ENCODE data around the gene GPX3. TPM values are rescaled to one million over a fixed set of nuclear protein-coding genes. Genes with fewer than 3 reads are reported as not detected.

The GPX3 gene, protein sequence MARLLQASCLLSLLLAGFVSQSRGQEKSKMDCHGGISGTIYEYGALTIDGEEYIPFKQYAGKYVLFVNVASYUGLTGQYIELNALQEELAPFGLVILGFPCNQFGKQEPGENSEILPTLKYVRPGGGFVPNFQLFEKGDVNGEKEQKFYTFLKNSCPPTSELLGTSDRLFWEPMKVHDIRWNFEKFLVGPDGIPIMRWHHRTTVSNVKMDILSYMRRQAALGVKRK
- total RNA-seq (2013; cell fraction: nucleolus; rRNA removed): not detected in 2 replicates
- total RNA-seq (2014; rRNA removed) (0.22 TPM in 1 of 2 replicates, not detected in the other), total RNA-seq (2014; rRNA removed; fragmentation: Illumina TruSeq; extraction: Trizol) (not detected in 2 replicates), total RNA-seq (2021) (0.38 and 0.45 TPM in 2 replicates), polyA plus RNA-seq (2011; rRNA removed) (0.04 TPM in 1 of 2 replicates, not detected in the other), polyA plus RNA-seq (2014; fragmentation: Illumina TruSeq; extraction: Trizol) (0.09 and 0.19 TPM in 2 replicates), polyA plus RNA-seq (2014; fragmentation: Nextera tagmentation; extraction: Ambion mirVana) (under 1 TPM in 1 of 2 experiments, not detected in 1; 0.15 TPM), polyA plus RNA-seq (2014; rRNA removed) (0.12 and 0.32 TPM in 2 replicates), polyA plus RNA-seq (2016; fragmentation: Nextera tagmentation; extraction: Ambion mirVana) (1 to 10 TPM in 1 of 2 experiments, under 1 TPM in 1; 0.91 to 1.0 TPM), polyA minus RNA-seq (2011; rRNA and poly(A)+ RNA removed) (not detected in 2 replicates), Bru-seq, nascent RNA (not detected), BruChase-seq, experiment 1, labeled RNA remaining after a 6-hour chase (not detected), BruChase-seq, experiment 2, labeled RNA remaining after a 2-hour chase (not detected)
- polyA plus RNA-seq (2011; ENCODE audit: low read depth): 0.37 TPM
- polyA plus RNA-seq (2011; cell fraction: cytosol; rRNA removed): 0.07 TPM in 1 of 2 replicates, not detected in the other
- polyA plus RNA-seq (2011; cell fraction: nucleus; rRNA removed): not detected in 2 replicates
- 0.81 and 1.3 TPM in 2 replicates for polyA plus RNA-seq (2012)
- polyA minus RNA-seq (2011; cell fraction: cytosol; rRNA and poly(A)+ RNA removed): not detected in 2 replicates
- polyA minus RNA-seq (2011; cell fraction: nucleus; rRNA and poly(A)+ RNA removed): not detected in 2 replicates
- long read RNA-seq, experiment 1: 0 reads
- long read RNA-seq, experiment 2: 0 reads

DNA sequence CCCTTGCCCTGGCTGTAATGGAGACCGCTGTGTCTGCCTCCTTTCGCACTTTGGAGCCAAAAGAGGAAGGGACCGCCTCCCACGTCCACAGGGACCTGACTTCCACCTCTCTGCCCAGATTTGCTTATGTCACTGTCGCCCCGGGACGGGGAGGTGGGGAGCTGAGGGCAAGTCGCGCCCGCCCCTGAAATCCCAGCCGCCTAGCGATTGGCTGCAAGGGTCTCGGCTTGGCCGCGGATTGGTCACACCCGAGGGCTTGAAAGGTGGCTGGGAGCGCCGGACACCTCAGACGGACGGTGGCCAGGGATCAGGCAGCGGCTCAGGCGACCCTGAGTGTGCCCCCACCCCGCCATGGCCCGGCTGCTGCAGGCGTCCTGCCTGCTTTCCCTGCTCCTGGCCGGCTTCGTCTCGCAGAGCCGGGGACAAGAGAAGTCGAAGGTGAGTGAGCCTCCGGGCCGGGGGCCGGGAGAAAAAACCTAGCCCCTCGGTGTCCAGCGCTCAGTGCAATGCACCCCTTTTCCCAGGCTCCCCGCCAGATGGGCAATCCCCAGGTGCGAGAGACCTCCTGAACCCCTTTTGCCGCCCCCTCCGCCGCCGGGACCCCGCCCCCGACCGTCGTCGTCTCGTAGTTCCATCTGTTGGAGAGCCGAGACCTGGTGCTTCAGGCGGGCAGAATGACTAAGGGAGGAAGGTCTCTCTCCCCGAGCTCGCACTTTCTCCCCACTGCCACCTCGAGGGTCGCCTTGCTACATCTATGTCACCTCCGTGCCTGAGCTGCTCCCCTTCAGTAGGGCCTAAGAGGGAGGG, at the start of gene GPX3:
TSS of gene GPX3 (plus strand) at position 288 of the 807 bp plus-strand sequence. CDS start at position 352, 64 bp downstream.
- in situ Hi-C loops (cut with MboI) (no loop called here), intact Hi-C loops (cut with micrococcal nuclease; ENCODE audit: unreplicated experiment) (no loop called here)
- ChIA-PET SMC1A (ENCODE audit: uncharacterized antibody, unreplicated experiment) (no interaction called here), POLR2A (no interaction called here), RAD21 (ENCODE audit: unreplicated experiment) (interaction anchor here (1.2 kb wide), 1 partner anchor 144 kb away, joined by 5 read pairs; no protein-coding TSS in a partner anchor), CTCF (interaction anchor here (1.5 kb wide), 1 partner anchor 95 kb away, joined by 5 read pairs; no protein-coding TSS in a partner anchor)
- no peak within 1 kb of the TSS for H3K27ac ChIP-seq (ENCODE audit: control insufficient read depth, insufficient read depth)
- H3K79me2 ChIP-seq (ENCODE audit: control insufficient read depth, insufficient read depth, low read length): no peaks in the 10 kb centered on the region
- no peaks in the 10 kb centered on the region for H3K27me3 ChIP-seq (replicated peaks in 1 of 2; ENCODE audit: control insufficient read depth in 2 of 2, insufficient read depth in 2 of 2, low read length in 1 of 2)
- no peak within 1 kb of the TSS for H2AFZ ChIP-seq (ENCODE audit: control insufficient read depth, low read depth, low read length)
- no peaks in the 10 kb centered on the region; a peak in 2 of 4 replicates for H3K36me3 ChIP-seq (ENCODE audit: control insufficient read depth in 2 of 2, insufficient read depth in 2 of 2, low read length in 1 of 2)
- FAIRE-seq (no peak), ATAC-seq (peak; percentile 56), DNase-seq (ENCODE audit: low read depth, low spot score) (no peak)
- H3K9me3 ChIP-seq (replicated peaks; ENCODE audit: control insufficient read depth, insufficient read depth, low read length): no peaks in the 10 kb centered on the region
- TF ChIP-seq SP1 (IDR thresholded peaks at IDR 0.05; ENCODE audit: low read depth, low read length): peak; percentile 67
- peak; percentile 38; the same call in 1 of the 2 replicates for TF ChIP-seq SPI1 (IDR thresholded peaks at IDR 0.05; ENCODE audit: borderline replicate concordance, insufficient read depth, low read depth, low read length)
- TF ChIP-seq, protein P1, sequence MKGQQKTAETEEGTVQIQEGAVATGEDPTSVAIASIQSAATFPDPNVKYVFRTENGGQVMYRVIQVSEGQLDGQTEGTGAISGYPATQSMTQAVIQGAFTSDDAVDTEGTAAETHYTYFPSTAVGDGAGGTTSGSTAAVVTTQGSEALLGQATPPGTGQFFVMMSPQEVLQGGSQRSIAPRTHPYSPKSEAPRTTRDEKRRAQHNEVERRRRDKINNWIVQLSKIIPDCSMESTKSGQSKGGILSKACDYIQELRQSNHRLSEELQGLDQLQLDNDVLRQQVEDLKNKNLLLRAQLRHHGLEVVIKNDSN (IDR thresholded peaks at IDR 0.05; ENCODE audit: borderline replicate concordance, extremely low read length, insufficient read depth, low read depth, low read length): no peak
- TF ChIP-seq NFYB (IDR thresholded peaks at IDR 0.05; ENCODE audit: insufficient read depth, low read depth, low read length): 0 out of 2 replicates have a peak, but pooled peaks have one; percentile 33
- TF ChIP-seq POU2F2 (IDR thresholded peaks at IDR 0.05; ENCODE audit: borderline replicate concordance, low read depth, low read length): no peak
- no peak for TF ChIP-seq PAX5 (IDR thresholded peaks at IDR 0.05; ENCODE audit: borderline replicate concordance, low read depth, low read length)
- no peak for TF ChIP-seq RUNX3 (IDR thresholded peaks at IDR 0.05; ENCODE audit: low read length)
- TF ChIP-seq, protein P2, sequence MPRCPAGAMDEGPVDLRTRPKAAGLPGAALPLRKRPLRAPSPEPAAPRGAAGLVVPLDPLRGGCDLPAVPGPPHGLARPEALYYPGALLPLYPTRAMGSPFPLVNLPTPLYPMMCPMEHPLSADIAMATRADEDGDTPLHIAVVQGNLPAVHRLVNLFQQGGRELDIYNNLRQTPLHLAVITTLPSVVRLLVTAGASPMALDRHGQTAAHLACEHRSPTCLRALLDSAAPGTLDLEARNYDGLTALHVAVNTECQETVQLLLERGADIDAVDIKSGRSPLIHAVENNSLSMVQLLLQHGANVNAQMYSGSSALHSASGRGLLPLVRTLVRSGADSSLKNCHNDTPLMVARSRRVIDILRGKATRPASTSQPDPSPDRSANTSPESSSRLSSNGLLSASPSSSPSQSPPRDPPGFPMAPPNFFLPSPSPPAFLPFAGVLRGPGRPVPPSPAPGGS (IDR thresholded peaks at IDR 0.05; ENCODE audit: borderline replicate concordance, insufficient read depth, low read depth, low read length, poor library complexity, severe bottlenecking): peak; percentile 38
- no peak within 1 kb of the TSS for H3K9ac ChIP-seq (ENCODE audit: control insufficient read depth, insufficient read depth, low read length)
- BruUV-seq (replicated peaks): no TSS peak
- H3K4me2 ChIP-seq (ENCODE audit: control insufficient read depth, insufficient read depth): peak within 1 kb of the TSS; percentile 10
- H3K4me3 ChIP-seq: no peak within 1 kb of the TSS
- WGBS (ENCODE audit: insufficient coverage, insufficient replicate concordance, low lambda C conversion rate, missing lambda C conversion rate): 9% methylated on average over 51 of the region's 54 CpGs
- no peaks in the 10 kb centered on the region for H3K4me1 ChIP-seq (ENCODE audit: control insufficient read depth, insufficient read depth, low read length)
- H4K20me1 ChIP-seq (ENCODE audit: control insufficient read depth, insufficient read depth): no peaks in the 10 kb centered on the region
